ENCODE data around the gene MBTD1.
"Not testable (repeated sequence)": the region's sequence is repeated elsewhere in the genome, so short reads cannot be mapped to it uniquely, and the experiment has no call there.

MBTD1 gene

DNA sequence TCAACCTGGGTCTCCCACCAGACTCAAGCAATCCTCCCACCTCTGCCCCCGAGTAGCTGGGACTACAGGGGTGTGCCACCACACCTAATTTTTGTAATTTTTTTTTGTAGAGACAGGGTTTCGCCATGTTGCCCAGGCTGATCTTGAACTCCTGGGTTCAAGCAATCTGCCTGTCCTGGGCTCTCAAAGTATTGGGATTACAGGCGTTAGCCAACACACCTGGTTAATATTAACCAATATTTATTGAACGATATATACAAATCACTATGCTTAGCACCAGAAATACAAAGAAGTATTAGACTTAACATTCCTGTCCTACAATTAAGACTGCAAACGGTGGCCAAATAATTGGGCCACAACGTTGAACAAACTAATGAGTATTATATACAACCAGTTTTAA is 4.2 kb downstream of the MBTD1 start:
- DNase-seq (ENCODE audit: low read depth), result no peak

DNA sequence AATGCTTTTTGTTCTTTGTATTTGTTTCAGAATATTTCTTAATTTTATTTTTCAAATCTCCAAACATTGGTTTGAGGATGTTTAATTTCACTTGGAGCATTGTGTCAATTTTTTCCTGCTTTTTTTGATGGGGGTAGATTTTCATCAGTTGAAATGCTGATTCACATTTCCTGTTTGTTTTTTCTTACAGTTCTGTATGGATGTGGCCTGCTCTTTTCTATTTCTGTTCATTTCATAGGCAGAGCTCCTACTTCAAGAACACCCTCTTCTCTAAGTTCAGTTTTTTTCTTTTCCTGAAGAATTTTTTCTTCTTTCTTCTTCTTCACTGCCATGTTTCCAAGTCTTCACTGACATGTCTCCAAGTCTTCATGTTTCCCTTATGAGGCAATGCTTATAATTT is 8.8 kb downstream of the MBTD1 start:
- no peak for DNase-seq (ENCODE audit: low read depth)

DNA sequence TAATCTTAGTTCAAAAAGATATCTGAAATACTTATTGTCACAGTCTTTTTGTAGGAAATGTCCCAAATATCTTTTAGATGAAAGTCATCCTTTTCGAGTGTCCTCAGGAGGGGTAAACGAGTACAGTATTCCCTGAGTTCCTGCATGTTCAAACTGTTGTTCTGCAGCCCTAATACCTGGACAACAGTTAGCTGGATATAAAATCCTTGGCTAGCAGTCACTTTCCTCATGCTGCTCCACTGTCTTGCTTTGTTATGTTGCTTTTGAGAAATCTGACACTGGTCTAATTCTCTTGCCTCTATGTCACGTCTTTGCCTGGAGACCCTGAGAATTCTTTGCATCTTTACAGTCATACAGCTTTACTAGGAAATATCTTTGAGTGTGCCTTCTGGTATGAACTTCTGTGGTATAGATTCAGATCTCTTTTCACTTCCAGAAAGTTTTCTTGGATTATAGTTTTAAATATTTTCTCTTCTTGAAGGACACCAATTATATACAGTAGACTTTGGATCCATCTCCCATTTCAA is 9.5 kb downstream of the MBTD1 start:
- DNase-seq (ENCODE audit: low read depth), result no peak

DNA sequence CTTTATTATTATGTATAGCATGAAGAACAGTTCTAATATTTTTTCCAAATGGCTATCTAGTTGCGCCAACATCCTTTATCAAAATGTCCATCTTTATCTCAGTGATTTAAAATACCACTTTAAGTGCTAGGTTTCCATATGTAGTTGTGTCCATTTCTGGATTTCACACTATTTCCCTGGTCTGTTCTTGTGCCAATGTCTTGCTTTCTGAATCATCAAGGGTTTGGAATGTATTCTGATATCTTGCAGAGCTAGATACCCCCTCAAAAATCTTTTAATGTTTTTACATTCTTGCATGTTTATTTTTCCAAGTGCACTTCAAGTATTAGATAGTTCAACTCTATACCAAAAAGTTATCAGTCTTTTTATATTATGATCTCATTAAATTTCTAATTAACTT is 14.3 kb downstream of the MBTD1 start:
- DNase-seq (ENCODE audit: low read depth), result no peak

DNA sequence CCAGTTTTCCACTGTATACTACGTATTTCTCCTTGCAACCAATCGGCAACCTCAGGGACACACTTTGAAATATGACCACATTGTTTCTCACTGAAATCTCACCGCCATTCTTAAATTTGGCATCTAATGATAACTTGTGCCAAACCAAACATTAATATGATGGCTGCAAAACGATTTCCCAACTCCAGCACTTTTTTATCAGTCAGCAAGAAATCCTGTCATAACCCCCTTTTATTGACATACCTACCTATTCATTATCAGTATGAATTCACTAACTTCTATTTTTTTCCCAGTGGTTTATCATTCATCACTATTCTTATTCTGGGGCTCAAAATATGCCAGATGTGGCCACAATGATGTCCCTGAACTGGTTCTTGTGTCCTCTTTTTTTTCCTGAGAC is 15.8 kb downstream of the MBTD1 start:
- no peak for DNase-seq (ENCODE audit: low read depth)

DNA sequence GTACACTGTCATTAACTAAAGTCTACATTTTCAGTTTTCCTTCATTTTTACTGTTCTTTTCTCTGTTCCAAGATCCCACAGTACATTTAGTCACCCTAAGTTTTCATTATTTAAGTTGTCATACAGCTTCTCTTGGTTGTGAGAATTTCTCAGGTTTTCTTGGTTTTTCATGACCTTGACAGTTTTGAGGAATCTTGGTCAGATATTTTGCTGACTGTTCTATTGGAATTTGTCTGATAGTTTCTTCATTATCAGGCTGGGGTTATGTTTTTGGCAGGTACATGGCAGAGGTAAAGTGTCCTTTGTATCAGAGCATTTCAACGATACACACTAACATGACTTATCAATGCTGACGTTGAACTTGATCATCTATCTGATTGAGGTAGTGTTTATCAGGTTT is 19.6 kb downstream of the MBTD1 start:
- DNase-seq (ENCODE audit: low read depth), result no peak

DNA sequence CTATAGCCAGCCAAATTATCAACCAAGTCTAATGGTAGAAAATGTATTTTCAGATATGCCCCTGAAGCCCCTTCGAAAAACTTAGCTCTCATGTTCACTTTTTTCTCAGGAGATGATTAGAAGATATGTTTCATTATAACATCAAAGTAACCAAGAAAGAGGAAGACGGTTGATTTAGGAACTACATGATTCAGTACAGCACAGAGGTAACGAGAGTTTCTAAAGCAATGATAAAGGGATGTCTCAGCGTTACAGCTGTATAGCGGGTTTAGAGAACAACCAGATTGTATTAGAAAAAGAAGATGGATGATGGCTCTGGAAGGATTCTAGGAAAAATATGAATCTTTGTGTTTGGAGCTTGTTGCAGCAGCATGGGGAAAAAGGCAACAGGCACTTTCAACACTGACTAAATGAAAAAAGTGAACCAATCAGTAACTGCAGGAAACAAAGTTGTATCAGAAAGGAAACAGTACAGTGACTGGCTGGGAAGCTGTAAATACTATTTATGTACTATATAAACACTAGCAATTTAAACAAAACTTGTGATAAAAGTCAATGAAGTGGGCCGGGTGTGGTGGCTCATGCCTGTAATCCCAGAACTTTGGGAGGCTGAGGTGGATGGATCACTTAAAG is 21.5 kb downstream of the MBTD1 start:
- no peak for DNase-seq (ENCODE audit: low read depth)

DNA sequence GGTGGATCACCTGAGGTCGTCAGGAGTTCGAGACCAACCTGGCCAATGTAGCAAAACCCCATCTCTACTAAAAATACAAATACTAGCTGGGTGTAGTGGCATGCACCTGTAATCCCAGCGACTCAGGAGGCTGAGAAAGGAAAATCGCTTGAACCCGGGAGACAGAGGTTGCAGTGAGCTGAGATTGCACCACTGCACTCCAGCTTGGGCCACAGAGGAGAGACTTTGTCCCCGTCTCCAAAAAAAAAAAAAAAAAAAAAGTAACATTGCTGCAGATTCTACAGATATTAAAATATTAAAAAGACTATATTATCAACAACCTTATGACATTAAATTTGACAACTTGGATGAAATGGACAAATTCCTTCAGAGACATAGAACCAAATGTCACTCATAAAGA is 25.7 kb downstream of the MBTD1 start:
- no peak for DNase-seq (ENCODE audit: low read depth)

DNA sequence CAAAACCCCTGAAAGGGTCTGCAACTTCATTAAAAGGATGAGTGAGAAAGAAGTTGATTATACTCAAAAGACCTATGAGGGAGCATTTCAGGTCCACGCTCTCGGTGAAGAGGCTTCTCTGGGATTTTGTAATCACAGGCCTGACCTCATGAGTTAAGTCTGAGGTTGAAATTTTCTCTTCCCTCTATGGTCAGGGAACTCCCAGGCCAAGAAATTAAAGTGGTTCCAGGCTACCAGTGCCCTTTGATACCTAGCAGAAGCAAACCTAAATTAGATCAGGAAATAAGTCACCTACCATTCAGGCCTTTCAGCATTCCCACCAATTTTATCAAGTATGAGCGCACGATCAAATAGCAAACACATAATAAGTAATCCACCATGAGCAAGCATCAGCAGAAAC is 27.9 kb downstream of the MBTD1 start:
- DNase-seq (ENCODE audit: low read depth), result no peak

DNA sequence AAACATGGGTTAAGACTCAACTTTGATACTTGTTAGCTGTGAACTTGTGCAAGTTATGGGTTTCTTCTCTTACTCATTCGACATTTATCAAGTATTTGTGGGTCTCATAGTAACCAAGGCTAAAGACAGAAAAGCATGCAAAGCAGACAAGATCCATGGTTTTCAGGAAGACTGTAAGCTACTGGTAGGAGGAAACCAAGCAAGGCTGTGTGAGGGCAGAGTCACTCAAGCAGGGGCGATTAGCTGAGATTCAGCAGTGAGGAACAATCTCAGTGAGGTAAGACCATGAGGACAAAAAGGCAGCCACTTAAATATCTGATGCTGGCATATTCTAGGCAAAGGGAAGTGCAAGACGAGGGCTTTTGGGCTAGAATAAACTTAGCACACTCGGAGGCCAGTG is 29.5 kb downstream of the MBTD1 start:
- DNase-seq (ENCODE audit: low read depth), result no peak

DNA sequence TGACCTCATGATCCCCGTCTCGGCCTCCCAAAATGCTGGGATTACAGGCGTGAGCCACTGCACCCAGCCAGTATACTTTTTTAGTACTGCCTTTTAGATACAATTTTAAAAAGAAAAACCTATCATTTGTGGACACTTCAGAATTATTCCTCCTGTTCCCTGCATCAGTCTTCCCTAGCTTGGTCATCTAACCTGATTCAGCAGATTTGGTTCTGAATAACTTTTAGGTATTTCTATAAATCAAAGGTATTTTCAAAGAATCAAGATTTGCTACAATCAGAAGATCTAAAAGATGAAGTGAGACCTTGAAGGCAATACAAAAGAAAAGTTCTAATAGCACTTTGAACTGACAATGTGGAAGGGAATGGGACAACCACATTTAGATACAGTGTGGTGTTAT is 30.0 kb downstream of the MBTD1 start:
- no peak for DNase-seq (ENCODE audit: low read depth)

DNA sequence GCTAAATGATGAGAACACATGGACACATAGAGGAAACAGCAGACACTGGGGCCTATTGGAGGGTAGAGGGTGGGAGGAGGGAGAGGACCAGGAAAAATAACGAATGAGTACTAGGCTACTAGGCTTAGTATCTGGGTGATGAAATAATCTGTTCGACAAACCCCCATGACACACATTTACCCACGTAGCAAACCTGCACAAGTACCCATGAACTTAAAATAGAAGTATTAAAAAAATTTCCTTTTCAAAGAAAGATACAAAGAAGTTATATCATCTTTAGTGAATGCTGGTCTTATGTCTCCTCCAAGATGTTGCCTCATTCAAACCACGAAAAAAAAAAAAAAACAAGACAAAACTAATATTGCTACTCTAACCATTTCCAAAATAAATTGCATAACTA is 31.7 kb downstream of the MBTD1 start:
- no peak for DNase-seq (ENCODE audit: low read depth)

DNA sequence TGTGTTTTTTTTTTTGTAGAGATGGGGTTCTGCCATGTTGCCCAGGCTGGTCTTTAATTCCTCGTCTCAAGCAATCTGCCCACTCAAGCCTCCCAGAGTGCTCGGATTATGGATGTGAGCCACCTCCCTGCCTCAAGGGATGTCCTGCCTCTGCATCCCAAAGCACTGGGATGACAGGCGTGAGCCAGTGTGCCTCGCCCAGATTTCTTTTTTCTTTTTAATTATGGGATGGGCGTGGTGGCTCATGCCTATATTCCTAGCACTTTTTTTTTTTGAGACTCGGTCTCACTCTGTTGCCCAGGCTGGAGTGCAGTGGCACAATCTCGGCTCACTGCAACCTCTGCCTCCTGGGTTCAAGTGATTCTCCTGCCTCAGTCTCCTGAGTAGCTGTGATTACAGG is 34.3 kb downstream of the MBTD1 start:
- DNase-seq (ENCODE audit: low read depth), result not testable (repeated sequence)

DNA sequence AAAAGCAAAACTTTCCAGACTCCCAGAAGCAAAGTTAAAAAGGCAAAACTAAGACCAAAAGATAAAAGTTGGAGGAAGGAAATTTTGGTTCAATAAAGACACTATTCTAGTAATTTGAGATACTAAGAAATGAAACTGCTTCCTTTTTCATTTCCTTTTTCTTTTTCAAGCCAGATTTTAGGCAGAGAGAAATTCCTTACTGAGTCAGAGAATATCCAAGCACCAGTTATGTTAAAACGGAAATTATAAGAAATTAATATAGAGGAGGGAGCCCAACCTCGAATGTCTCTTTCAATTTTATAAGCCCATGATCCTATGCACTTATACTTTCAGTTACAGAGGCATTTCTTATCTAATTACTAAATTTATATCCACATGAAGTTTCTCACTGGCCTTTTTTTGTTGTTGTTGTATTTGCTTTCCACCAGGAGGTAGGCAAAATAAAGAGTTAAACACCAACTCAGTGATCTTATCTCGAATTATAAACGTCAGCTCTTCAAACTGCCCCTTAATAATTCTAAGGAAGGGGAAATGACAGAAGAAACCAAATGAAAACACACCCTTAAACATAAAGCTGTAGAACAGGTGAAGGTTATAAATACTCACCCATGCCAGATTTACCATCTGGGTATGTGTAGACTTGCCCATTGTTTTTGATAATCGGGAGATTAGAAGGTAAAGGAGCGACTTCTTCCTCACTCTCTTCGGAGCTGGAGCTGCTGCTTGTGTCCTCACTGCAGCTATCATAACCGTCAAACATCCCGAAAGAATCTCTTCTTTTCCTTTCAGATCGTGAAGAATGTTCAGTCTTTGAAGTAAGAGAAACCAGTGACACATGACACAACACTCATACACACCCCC is 35.2 kb downstream of the MBTD1 start:
- no peak for DNase-seq (ENCODE audit: low read depth)

DNA sequence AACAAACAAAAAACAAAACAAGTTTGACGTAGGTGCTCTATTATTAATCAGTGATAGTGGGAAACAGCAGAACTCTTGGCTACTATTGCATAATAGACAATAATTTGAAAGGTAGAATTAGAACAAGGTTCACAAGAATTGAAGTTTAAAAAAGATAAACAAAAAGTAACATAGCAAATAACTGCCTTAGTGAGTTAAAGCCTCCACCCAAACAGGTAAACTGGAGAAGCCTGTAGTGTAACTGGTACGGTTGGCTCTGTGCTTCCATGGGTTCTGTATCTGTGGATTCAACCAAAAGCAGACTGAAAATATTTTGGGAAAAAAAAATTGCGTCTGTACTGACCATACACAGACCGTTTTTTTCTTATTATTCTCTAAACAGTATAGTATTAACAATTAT is 38.5 kb downstream of the MBTD1 start:
- no peak for DNase-seq (ENCODE audit: low read depth)

DNA sequence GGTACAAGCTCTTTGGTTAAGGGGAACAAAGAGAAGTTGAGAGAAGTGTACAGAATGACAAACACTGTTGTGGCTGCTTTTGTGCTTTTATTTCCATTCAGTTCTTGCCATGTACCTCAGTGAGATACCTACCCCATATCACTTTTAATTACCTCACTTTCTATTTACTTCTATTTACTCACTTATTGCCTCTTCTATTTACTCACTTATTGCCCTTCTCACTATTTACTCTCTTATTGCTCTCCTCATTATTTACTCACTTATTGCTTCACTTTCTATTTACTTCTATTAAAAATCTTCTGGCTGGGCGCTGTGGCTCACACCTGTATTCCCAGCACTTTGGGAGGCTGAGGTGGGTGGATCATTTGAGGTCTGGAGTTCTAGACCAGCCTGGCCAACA is 41.9 kb downstream of the MBTD1 start:
- no peak for DNase-seq (ENCODE audit: low read depth)

DNA sequence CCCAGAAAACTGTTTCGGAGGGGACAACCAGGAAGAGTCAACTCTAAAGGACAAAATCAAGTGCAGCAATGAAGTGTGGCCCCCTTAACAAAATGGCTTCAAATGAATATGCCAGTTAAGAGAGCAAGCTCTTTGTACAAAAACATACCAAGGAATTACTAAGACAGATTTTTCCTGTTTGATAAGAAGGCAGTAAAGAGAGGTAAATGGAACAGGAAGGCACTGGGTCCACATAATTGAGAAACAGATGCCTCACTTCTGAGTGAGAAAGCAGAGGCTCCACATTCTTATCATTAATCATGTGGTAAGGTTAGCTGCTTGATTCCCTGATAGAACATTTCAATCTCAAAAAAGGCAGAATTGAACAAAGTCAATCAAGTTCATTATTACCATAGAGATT is 44.9 kb downstream of the MBTD1 start:
- no peak for DNase-seq (ENCODE audit: low read depth)

DNA sequence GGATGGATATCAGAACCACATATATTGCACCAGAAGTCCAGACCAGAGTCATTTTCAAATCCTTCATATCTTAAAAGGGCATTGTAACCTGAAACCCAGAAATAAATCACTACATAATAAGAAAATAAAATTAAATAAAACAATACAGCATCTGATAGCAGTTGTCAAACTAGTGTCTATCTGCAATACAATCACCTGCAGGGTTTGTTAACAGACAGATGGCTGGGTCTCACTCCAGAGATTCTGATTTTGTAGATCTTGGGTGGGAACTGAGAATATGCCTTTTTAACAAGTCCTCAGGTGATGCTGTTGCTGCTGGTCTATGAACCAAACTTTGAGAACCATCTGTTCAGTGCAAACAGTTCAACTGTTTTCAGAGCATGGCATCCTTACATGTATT is 56.0 kb downstream of the MBTD1 start:
- no peak for DNase-seq (ENCODE audit: low read depth)

DNA sequence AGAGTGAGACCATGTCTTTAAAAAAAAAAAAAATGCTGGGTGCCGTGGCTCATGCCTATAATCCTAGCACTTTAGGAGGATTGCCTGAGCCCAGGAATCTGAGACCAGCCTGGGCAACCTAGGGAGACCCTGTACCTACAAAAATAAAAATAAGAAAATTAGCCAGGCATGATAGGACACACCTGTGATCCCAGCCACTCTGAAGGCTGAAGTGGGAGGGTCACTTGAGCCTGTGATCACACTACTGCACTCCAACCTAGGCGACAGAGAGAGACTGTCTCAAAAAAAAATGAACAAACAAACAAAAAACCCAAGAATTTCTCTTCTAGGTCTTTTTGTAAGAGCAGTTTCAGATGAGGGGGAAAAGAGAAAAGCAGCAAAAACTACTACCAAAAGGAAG is 59.0 kb downstream of the MBTD1 start:
- DNase-seq (ENCODE audit: low read depth), result no peak

DNA sequence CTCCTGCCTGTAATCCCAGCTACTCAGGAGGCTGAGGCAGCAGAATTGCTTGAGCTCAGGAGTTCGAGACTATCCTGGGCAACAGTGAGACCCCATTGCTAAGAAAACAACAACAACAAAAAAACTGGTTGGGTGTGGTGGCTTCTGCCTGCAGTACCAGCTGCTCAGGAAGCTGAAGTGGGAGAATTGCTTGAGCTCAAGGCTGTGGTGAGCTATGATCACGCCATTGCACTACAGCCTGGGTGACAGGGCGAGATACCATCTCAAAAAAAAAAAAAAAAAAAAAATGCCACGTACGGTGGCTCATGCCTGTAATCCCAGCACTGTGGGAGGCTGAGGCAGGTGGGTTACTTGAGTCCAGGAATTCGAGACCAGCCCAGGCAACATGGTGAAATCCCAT is 59.6 kb downstream of the MBTD1 start:
- no peak for DNase-seq (ENCODE audit: low read depth)

DNA sequence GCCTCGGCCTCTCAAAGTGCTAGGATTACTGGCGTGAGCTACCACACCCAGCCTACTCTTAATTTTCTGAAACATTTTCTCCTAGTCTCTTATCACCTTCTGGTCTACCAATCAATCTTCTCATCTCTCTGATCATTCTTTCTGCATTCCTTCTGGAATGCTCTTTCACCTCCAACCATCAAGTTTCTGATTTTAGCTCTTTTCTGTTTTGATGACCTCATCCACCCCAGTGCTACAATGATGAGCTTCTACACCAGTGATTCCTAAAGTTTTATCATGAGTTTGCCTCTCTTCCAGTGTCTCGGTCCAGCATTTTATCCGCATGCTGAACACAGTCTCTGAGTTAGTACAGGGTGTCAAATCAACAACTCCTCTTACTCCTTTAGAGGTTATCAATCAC is 62.1 kb downstream of the MBTD1 start:
- no peak for DNase-seq (ENCODE audit: low read depth)

DNA sequence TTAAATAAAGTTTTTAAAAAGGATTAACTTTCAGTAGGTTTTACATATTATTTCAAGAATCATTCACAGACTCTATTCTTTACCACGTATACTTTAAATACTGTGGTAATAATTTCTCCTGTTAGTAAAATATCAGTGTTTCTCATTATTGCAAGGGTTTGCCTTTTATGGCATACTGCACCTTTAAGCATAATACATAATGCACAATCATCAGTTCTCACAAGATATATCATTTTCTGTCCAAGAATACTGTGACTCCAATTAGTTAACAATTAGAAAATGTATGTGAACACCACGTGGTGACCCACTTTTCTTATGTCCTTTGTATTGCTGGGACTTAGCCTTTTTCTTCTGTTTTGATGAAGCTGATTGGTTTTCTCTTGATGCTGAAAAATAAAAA is 68.0 kb downstream of the MBTD1 start:
- DNase-seq (ENCODE audit: low read depth), result no peak

DNA sequence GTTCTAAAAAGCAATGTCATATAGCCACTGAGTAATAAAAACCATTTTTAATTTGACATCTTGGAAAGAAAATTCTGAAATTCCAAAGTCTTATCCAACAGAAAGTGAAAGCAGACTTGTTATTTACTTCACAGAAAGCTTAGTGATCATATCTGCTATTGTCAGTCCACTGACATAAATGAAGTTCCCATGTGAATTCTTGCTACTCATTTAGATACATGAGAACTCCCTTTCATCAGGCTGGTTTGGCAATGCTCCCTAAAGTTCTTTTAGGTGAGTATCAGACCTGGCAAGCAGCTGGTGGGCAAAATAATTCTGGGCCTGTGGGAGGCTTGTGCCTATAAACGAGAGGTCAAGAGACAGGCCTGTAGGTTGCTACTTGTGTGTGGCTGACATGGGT is 70.2 kb downstream of the MBTD1 start:
- no peak for DNase-seq (ENCODE audit: low read depth)

DNA sequence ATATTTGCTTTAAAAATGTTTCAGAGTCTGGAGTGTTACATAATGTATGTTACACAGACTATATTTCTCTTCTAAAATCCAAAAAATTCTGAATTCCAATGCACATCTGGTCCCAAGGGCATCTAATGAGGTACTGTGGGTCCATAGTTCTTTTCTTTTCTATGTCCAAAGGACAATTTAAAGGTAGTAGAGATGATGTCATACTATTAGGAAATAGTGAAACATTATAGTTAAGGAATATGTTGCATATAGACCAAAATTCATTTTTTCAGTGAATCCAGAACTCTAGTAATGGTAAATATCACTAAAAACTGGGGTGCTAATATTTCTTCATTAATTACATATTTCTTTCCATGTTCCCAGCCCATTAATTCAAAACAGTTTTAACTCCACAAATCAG is 70.7 kb downstream of the MBTD1 start:
- no peak for DNase-seq (ENCODE audit: low read depth)
